HEK293 (cell line): Measurements from ENCODE around the gene TENT4B.

ENCODE experiments used
- GLIS1 ChIP-seq: fragments of 450-650 bp; formaldehyde crosslinking; IDR thresholded peaks from 2 replicates; pipeline ENCODE4 v1.5.1; 2016; ENCODE audit warnings: missing biosample characterization, missing genetic modification characterization
- IKZF3 ChIP-seq: fragments of 450-650 bp; IDR thresholded peaks from 2 replicates; pipeline ENCODE4 v1.5.0; 2018; ENCODE audit warnings: missing biosample characterization, mild to moderate bottlenecking, missing genetic modification characterization, moderate library complexity
- KLF1 ChIP-seq: fragments of 450-650 bp; formaldehyde crosslinking; IDR thresholded peaks from 2 replicates; pipeline ENCODE4 v1.5.1; 2016; ENCODE audit warnings: missing biosample characterization, missing genetic modification characterization
- KLF7 ChIP-seq: fragments of 450-650 bp; formaldehyde crosslinking; IDR thresholded peaks from 2 replicates; pipeline ENCODE4 v1.5.1; 2016; ENCODE audit warnings: missing biosample characterization, missing genetic modification characterization, borderline replicate concordance
- MYNN ChIP-seq: fragments of 450-650 bp; formaldehyde crosslinking; IDR thresholded peaks from 2 replicates; pipeline ENCODE4 v1.5.1; 2016; ENCODE audit warnings: missing biosample characterization, missing genetic modification characterization, borderline replicate concordance
- PRDM1 ChIP-seq: fragments of 450-650 bp; formaldehyde crosslinking; IDR thresholded peaks from 2 replicates; pipeline ENCODE4; 2016; ENCODE audit warnings: missing biosample characterization, missing genetic modification characterization
- PRDM2 ChIP-seq: fragments of 450-650 bp; formaldehyde crosslinking; IDR thresholded peaks from 2 replicates; pipeline ENCODE4 v1.5.1; 2016; ENCODE audit warnings: missing biosample characterization, missing genetic modification characterization, borderline replicate concordance
- SP2 ChIP-seq: fragments of 450-650 bp; formaldehyde crosslinking; IDR thresholded peaks from 2 replicates; pipeline ENCODE4 v1.5.1; 2016; ENCODE audit warnings: missing biosample characterization, missing genetic modification characterization
- ZFHX2 ChIP-seq: fragments of 450-650 bp; formaldehyde crosslinking; conservative IDR thresholded peaks from 2 replicates; pipeline ENCODE4 v1.5.1; 2016; ENCODE audit warnings: missing biosample characterization, missing genetic modification characterization
- ZIC2 ChIP-seq: fragments of 450-650 bp; formaldehyde crosslinking; IDR thresholded peaks from 2 replicates; pipeline ENCODE4 v1.5.1; 2016; ENCODE audit warnings: missing biosample characterization, missing genetic modification characterization
- ZNF121 ChIP-seq: fragments of 450-650 bp; formaldehyde crosslinking; IDR thresholded peaks from 2 replicates; pipeline ENCODE4 v1.5.1; 2016; ENCODE audit warnings: missing biosample characterization, missing genetic modification characterization
- ZNF248 ChIP-seq: fragments of 450-650 bp; formaldehyde crosslinking; IDR thresholded peaks from 2 replicates; pipeline ENCODE4 v1.5.1; 2017; ENCODE audit warnings: missing biosample characterization, missing genetic modification characterization
- ZNF274 ChIP-seq, 2 experiments: fragments of 200-500 bp in 1 of 2; fragments of 450-650 bp in 1 of 2; sonication (Bioruptor generic) in 1 of 2; formaldehyde crosslinking in 1 of 2; IDR thresholded peaks; 2 replicates each; pipeline versions ENCODE4 v1.5.1 to v1.6.1; 2014 to 2016; ENCODE audit warnings: borderline replicate concordance in 1 of 2, inconsistent platforms in 1 of 2, low read length in 1 of 2, missing biosample characterization in 1 of 2, missing genetic modification characterization in 1 of 2
- ZNF335 ChIP-seq: fragments of 450-650 bp; formaldehyde crosslinking; conservative IDR thresholded peaks from 2 replicates; pipeline ENCODE4 v1.5.1; 2016; ENCODE audit warnings: missing biosample characterization, missing genetic modification characterization
- ZNF416 ChIP-seq: fragments of 450-650 bp; formaldehyde crosslinking; IDR thresholded peaks from 2 replicates; pipeline ENCODE4 v1.5.1; 2016; ENCODE audit warnings: missing biosample characterization, missing genetic modification characterization
- ZNF426 ChIP-seq: fragments of 450-650 bp; formaldehyde crosslinking; IDR thresholded peaks from 2 replicates; pipeline ENCODE4 v1.5.1; 2017; ENCODE audit warnings: missing biosample characterization, missing genetic modification characterization, mild to moderate bottlenecking, inconsistent platforms, moderate library complexity
- ZNF510 ChIP-seq: fragments of 450-650 bp; formaldehyde crosslinking; IDR thresholded peaks from 2 replicates; pipeline ENCODE4 v1.5.1; 2018; ENCODE audit warnings: mild to moderate bottlenecking, missing genetic modification characterization, missing biosample characterization; ENCODE audit not compliant: insufficient replicate concordance
- ZNF600 ChIP-seq: fragments of 450-650 bp; formaldehyde crosslinking; IDR thresholded peaks from 2 replicates; pipeline ENCODE4 v1.5.1; 2016; ENCODE audit warnings: missing biosample characterization, missing genetic modification characterization
- ZNF692 ChIP-seq: fragments of 450-650 bp; formaldehyde crosslinking; IDR thresholded peaks from 2 replicates; pipeline ENCODE4 v1.5.1; 2016; ENCODE audit warnings: missing biosample characterization, missing genetic modification characterization
- ZNF747 ChIP-seq: fragments of 450-650 bp; formaldehyde crosslinking; IDR thresholded peaks from 2 replicates; pipeline ENCODE4 v1.5.1; 2016; ENCODE audit warnings: missing biosample characterization, missing genetic modification characterization
- ZXDB ChIP-seq: fragments of 450-650 bp; formaldehyde crosslinking; IDR thresholded peaks from 2 replicates; pipeline ENCODE4 v1.5.1; 2016; ENCODE audit warnings: missing biosample characterization, missing genetic modification characterization
- TF ChIP-seq, protein P1 (sequence below): fragments of 450-650 bp; formaldehyde crosslinking; IDR thresholded peaks from 2 replicates; pipeline ENCODE4 v1.5.1; 2016; ENCODE audit warnings: missing biosample characterization, missing genetic modification characterization
- TF ChIP-seq, protein P2 (sequence below): fragments of 450-650 bp; formaldehyde crosslinking; IDR thresholded peaks from 2 replicates; pipeline ENCODE4 v1.5.1; 2016; ENCODE audit warnings: missing biosample characterization, missing genetic modification characterization
- TF ChIP-seq, protein P3 (sequence below): fragments of 450-650 bp; formaldehyde crosslinking; IDR thresholded peaks from 2 replicates; pipeline ENCODE4 v1.5.1; 2017; ENCODE audit warnings: missing biosample characterization, missing genetic modification characterization

The TENT4B gene

GRCh38 chr16:50245417-50246298, 92.6 kb downstream of the TENT4B start (continued):
- TF ChIP-seq, protein P1, sequence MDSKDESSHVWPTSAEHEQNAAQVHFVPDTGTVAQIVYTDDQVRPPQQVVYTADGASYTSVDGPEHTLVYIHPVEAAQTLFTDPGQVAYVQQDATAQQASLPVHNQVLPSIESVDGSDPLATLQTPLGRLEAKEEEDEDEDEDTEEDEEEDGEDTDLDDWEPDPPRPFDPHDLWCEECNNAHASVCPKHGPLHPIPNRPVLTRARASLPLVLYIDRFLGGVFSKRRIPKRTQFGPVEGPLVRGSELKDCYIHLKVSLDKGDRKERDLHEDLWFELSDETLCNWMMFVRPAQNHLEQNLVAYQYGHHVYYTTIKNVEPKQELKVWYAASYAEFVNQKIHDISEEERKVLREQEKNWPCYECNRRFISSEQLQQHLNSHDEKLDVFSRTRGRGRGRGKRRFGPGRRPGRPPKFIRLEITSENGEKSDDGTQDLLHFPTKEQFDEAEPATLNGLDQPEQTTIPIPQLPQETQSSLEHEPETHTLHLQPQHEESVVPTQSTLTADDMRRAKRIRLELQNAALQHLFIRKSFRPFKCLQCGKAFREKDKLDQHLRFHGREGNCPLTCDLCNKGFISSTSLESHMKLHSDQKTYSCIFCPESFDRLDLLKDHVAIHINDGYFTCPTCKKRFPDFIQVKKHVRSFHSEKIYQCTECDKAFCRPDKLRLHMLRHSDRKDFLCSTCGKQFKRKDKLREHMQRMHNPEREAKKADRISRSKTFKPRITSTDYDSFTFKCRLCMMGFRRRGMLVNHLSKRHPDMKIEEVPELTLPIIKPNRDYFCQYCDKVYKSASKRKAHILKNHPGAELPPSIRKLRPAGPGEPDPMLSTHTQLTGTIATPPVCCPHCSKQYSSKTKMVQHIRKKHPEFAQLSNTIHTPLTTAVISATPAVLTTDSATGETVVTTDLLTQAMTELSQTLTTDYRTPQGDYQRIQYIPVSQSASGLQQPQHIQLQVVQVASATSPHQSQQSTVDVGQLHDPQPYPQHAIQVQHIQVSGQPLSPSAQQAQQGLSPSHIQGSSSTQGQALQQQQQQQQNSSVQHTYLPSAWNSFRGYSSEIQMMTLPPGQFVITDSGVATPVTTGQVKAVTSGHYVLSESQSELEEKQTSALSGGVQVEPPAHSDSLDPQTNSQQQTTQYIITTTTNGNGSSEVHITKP (tag by site-specific recombination): peak; percentile 55; the same call in 1 of the 2 replicates
- TF ChIP-seq PRDM1 (tag by site-specific recombination): no peak
- peak; percentile 56 for TF ChIP-seq ZIC2
- TF ChIP-seq ZXDB: 0 out of 2 replicates have a peak, but pooled peaks have one; percentile 35
- 0 out of 2 replicates have a peak, but pooled peaks have one; percentile 14 for TF ChIP-seq KLF7 (tag by site-specific recombination)
- TF ChIP-seq ZNF416 (tag by site-specific recombination): no peak
- TF ChIP-seq SP2 (tag by site-specific recombination): peak; percentile 52
- TF ChIP-seq ZNF600 (tag by site-specific recombination): no peak
- no peak for TF ChIP-seq MYNN (tag by site-specific recombination)
- TF ChIP-seq ZNF274 (IDR thresholded peaks at IDR 0.05; ENCODE audit: low read length): no peak
- TF ChIP-seq ZNF274 (tag by site-specific recombination; IDR thresholded peaks at IDR 0.05; ENCODE audit: borderline replicate concordance): no peak
- peak; percentile 69; the same call in 1 of the 2 replicates for TF ChIP-seq KLF1
- TF ChIP-seq ZNF510 (tag by site-specific recombination): no peak
- 0 out of 2 replicates have a peak, but pooled peaks have one; percentile 26 for TF ChIP-seq IKZF3 (tag by site-specific recombination)
- peak; percentile 9; the same call in 1 of the 2 replicates for TF ChIP-seq GLIS1 (tag by site-specific recombination)
- TF ChIP-seq ZNF121 (tag by site-specific recombination): no peak
- TF ChIP-seq ZNF248: no peak
- no peak for TF ChIP-seq PRDM2 (tag by site-specific recombination)
- TF ChIP-seq ZNF335 (tag by site-specific recombination): peak; percentile 66
- TF ChIP-seq ZNF747: no peak
- TF ChIP-seq, protein P2, sequence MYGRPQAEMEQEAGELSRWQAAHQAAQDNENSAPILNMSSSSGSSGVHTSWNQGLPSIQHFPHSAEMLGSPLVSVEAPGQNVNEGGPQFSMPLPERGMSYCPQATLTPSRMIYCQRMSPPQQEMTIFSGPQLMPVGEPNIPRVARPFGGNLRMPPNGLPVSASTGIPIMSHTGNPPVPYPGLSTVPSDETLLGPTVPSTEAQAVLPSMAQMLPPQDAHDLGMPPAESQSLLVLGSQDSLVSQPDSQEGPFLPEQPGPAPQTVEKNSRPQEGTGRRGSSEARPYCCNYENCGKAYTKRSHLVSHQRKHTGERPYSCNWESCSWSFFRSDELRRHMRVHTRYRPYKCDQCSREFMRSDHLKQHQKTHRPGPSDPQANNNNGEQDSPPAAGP (tag by site-specific recombination): peak; percentile 46; the same call in 1 of the 2 replicates
- TF ChIP-seq, protein P3, sequence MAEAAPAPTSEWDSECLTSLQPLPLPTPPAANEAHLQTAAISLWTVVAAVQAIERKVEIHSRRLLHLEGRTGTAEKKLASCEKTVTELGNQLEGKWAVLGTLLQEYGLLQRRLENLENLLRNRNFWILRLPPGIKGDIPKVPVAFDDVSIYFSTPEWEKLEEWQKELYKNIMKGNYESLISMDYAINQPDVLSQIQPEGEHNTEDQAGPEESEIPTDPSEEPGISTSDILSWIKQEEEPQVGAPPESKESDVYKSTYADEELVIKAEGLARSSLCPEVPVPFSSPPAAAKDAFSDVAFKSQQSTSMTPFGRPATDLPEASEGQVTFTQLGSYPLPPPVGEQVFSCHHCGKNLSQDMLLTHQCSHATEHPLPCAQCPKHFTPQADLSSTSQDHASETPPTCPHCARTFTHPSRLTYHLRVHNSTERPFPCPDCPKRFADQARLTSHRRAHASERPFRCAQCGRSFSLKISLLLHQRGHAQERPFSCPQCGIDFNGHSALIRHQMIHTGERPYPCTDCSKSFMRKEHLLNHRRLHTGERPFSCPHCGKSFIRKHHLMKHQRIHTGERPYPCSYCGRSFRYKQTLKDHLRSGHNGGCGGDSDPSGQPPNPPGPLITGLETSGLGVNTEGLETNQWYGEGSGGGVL: peak; percentile 46; the same call in 1 of the 2 replicates
- 0 out of 2 replicates have a peak, but pooled peaks have one; percentile 7 for TF ChIP-seq ZFHX2 (tag by site-specific recombination)
- TF ChIP-seq ZNF426 (tag by site-specific recombination): no peak
- TF ChIP-seq ZNF692 (tag by site-specific recombination): peak; percentile 88
